IPS-20b (cell line): ENCODE data around the gene IL24.
"Not testable (repeated sequence)": the region's sequence is repeated elsewhere in the genome, so short reads cannot be mapped to it uniquely, and the experiment has no call there.

ENCODE experiments used
- H3K27ac ChIP-seq: one replicate; pipeline ENCODE4 v1.5.1; 2013; ENCODE audit warnings: low read length
- H3K27me3 ChIP-seq: 2 replicates; pipeline ENCODE4 v1.6.1; 2013; ENCODE audit warnings: mild to moderate bottlenecking, low read length, inconsistent platforms; ENCODE audit not compliant: insufficient read depth
- H3K36me3 ChIP-seq: 2 replicates; pipeline ENCODE4 v1.6.1; 2013; ENCODE audit warnings: low read depth, mild to moderate bottlenecking, inconsistent platforms, low read length, moderate library complexity; ENCODE audit not compliant: insufficient read depth
- H3K4me1 ChIP-seq: 2 replicates; pipeline ENCODE4 v1.6.1; 2013; ENCODE audit warnings: mild to moderate bottlenecking, control low read depth, inconsistent platforms, low read length, moderate library complexity; ENCODE audit not compliant: insufficient read depth
- H3K4me3 ChIP-seq: 2 replicates; pipeline ENCODE4 v1.5.1; 2013; ENCODE audit warnings: mild to moderate bottlenecking, low read length, inconsistent platforms
- H3K9ac ChIP-seq: 2 replicates; pipeline ENCODE4 v1.6.1; 2013; ENCODE audit warnings: low read depth, mild to moderate bottlenecking, inconsistent platforms, low read length, moderate library complexity
- H3K9me3 ChIP-seq: 2 replicates; pipeline ENCODE4 v1.6.1; 2013; ENCODE audit warnings: mild to moderate bottlenecking, low read depth, low read length, inconsistent platforms; ENCODE audit not compliant: insufficient read depth

Gene IL24

GRCh38 chr1:206897175-206897574 lies at the start of gene IL24:
Gene IL24 (plus strand): TSS chr1:206897443. CDS start chr1:206897833, 390 bp downstream.
- no peaks in the 10 kb centered on the region for H3K36me3 ChIP-seq
- no peaks in the 10 kb centered on the region for H3K9me3 ChIP-seq
- no peak within 1 kb of the TSS for H3K27ac ChIP-seq
- no peak within 1 kb of the TSS for H3K9ac ChIP-seq
- no peaks in the 10 kb centered on the region for H3K27me3 ChIP-seq
- no peak within 1 kb of the TSS for H3K4me3 ChIP-seq
- H3K4me1 ChIP-seq: no peaks in the 10 kb centered on the region; the same call in 1 of the 2 replicates

DNA sequence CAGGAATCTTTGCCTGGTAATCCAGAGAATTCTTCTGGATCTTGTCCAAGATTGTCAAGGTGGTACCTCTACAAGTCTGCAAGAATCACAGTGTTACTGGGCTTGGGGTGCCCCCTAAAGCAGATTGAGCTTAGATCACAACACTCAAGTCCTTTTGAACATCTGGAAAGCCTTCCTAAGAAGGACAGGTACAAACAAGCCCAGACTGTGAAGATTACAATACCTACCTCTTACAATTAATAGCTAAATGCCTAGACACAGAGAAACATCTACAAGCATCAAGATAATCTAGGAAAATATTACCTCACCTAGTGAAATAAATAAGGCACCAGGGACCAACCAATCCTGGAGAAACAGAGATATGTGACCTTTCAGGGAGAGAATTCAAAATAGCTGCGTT lies 49.3 kb upstream of the IL24 start:
- Histone ChIP-seq H3K9ac (no peak overlapping the region), H3K27me3 (no peaks in the 10 kb centered on the region), H3K27ac (no peak overlapping the region), H3K9me3 (no peaks in the 10 kb centered on the region; the same call in 1 of the 2 replicates), H3K4me3 (no peak overlapping the region), H3K4me1 (no peaks in the 10 kb centered on the region), H3K36me3 (no peaks in the 10 kb centered on the region)

- H3K9ac ChIP-seq: no peak overlapping the region
- H3K9me3 ChIP-seq: no peaks in the 10 kb centered on the region; the same call in 1 of the 2 replicates
- no peak overlapping the region for H3K4me3 ChIP-seq
- H3K27me3 ChIP-seq: no peaks in the 10 kb centered on the region
- no peaks in the 10 kb centered on the region for H3K36me3 ChIP-seq
- no peaks in the 10 kb centered on the region for H3K4me1 ChIP-seq
- H3K27ac ChIP-seq: no peak overlapping the region
Observed at GRCh38 chr1:206850401-206850800, 46.8 kb upstream of the IL24 start.

DNA sequence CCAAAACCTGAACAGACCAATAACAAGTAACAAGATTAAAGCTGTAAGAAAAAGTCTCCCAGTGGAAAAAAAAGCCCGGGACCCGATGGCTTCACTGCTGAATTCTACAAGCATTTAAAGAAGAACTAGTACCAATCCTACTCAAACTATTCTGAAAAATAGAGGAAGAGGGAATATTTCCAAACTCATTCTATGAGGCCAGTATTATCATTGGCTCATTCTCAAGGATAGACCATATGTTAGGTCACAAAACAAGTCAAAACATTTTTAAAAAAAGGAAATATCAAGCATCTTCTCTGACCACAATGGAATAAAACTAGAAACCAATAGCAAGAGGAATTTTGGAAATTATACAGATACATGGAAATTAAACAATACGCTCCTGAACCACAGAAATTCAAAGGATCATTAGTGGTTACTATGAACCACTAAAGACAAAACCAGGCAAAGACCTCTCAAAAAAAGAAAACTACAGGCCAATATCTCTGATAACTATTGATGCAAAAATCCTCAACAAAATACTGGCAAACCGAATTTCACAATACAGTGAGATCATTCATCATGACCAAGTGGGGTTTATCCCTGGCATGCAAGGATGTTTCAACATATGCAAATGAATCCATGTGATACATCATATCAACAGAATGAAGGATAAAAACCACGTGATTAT lies 45.8 kb upstream of the IL24 start:
- Histone ChIP-seq H3K4me3 (no peak overlapping the region), H3K9me3 (no peaks in the 10 kb centered on the region; the same call in 1 of the 2 replicates), H3K27me3 (no peaks in the 10 kb centered on the region)

DNA sequence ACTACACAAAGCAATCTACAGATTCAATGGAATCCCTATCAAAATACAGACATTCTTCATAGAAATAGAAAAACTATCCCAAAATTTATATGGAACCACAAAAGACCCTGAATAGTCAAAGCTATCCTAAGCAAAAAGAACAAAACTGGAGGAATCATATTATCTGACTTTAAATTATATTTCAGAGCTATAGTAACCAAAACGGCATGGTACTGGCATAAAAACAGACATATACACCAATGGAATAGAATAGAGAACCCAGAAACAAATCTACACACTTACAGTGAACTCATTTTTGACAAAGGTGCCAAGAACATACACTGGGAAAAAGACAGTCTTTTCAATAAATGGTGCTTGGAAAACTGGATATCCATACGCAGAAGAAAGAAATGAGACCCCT lies 44.6 kb upstream of the IL24 start:
- H3K27me3 ChIP-seq, H3K9me3 ChIP-seq, H3K4me1 ChIP-seq, H3K4me3 ChIP-seq, H3K36me3 ChIP-seq, H3K9ac ChIP-seq, H3K27ac ChIP-seq: not testable (repeated sequence)

More for the DNA sequence above, 45.8 kb upstream of the IL24 start:
- H3K36me3 ChIP-seq: no peaks in the 10 kb centered on the region
- H3K27ac ChIP-seq: no peak overlapping the region
- H3K9ac ChIP-seq: no peak overlapping the region
- H3K4me1 ChIP-seq: no peaks in the 10 kb centered on the region

GRCh38 chr1:206853696-206854095 lies 43.5 kb upstream of the IL24 start:
- H3K9me3 ChIP-seq, H3K9ac ChIP-seq, H3K27me3 ChIP-seq, H3K4me1 ChIP-seq, H3K36me3 ChIP-seq, H3K27ac ChIP-seq, H3K4me3 ChIP-seq: not testable (repeated sequence)

DNA sequence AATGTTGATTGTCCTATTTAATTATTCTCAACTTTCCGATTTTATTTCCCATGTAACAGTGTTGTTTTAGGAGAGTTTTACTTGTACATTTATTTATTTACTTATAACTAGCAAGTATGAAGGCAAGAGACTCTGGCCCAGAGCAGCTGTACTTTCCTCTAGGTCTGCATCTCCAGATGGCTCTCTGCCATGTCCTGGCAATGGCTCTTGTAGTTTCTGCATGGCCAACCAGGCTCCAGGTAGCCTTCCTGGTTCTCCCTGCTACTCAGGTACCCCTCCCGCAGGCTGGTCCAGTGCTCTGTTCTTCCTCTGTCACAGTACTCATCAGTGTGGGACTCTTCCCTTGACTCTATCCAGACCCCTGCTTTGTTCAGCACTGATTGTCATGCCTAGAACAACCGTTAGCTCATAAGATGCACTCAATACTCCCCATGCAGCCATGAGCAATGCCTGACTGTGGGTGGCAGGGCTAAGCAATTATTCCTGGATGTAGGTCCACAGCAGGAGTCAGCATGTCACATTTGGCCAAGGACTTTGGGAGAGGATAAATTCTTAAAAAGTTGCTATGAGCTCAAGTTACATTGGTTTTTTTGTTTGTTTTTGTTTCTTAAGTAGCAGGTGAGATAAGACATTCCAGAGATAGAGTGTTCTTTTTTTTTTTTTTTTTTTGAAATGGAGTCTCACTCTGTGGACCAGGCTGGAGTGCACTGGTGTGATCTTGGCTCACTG lies 42.7 kb upstream of the IL24 start:
- Histone ChIP-seq H3K4me3 (no peak overlapping the region), H3K27ac (no peak overlapping the region), H3K4me1 (no peaks in the 10 kb centered on the region), H3K9ac (no peak overlapping the region), H3K9me3 (no peaks in the 10 kb centered on the region; the same call in 1 of the 2 replicates), H3K27me3 (no peaks in the 10 kb centered on the region), H3K36me3 (no peaks in the 10 kb centered on the region)

DNA sequence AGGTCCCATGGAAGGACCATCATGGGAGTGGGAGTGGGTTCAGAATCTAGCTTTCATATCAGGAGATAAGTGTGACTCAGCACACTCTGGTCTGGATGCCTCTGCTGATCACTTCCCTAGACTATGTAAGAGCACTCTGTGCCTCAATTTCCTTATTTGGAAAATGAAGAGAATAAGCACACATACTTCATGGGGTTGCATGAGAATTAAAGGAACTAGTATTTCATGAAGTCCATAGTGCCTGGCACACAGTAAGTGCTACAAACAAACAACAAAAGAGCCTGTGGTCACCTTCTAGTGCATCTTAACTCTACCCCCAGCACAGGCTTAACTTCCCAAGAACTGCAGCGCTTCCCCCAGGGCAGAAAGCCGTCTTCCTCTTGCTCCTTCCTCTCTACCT lies 41.4 kb upstream of the IL24 start:
- Histone ChIP-seq H3K4me3 (no peak overlapping the region), H3K36me3 (no peaks in the 10 kb centered on the region), H3K9ac (no peak overlapping the region), H3K27ac (no peak overlapping the region), H3K4me1 (no peaks in the 10 kb centered on the region), H3K9me3 (no peaks in the 10 kb centered on the region; the same call in 1 of the 2 replicates), H3K27me3 (no peaks in the 10 kb centered on the region)

DNA sequence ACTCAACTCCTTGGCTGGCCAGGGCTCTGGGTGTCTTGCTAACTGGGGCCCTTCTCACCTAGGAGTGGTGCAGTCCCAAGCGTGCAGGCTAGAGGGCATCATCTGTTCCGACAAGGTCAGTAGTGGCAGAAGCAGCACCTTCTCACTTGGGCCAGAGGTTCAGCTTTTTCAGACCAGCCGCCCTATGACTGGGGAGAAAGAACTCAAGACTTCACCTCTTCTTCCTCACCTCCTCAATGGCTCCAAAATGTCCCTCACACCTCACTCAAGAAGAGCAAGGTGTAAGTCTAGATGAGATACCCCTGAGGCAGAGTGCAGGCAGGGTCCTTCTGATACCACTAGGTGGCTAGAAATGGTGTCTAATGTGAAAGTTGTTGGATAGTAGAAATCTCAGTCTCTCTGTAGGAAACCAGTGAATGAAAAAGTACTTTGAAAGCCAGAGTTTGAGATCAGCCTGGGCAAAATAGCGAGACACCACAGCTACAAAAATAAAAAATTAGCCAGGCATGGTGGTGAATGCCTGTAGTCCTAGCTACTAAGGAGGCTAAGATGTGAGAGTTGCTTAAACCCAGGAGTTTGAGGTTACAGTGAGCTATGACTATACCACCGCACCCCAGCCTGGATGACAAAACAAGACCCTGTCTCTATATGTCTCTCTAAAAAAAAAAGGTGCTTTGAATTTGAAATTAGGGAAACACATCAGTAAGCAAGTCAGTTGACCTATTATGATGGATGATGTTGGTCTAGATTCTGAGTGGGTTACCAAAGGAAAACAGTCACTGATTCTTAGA lies 40.4 kb upstream of the IL24 start:
- no peaks in the 10 kb centered on the region; the same call in 1 of the 2 replicates for H3K9me3 ChIP-seq
- H3K36me3 ChIP-seq: no peaks in the 10 kb centered on the region

GRCh38 chr1:206859082-206859521 lies 38.1 kb upstream of the IL24 start:
- Histone ChIP-seq H3K27me3 (no peaks in the 10 kb centered on the region), H3K9me3 (no peaks in the 10 kb centered on the region), H3K4me1 (no peaks in the 10 kb centered on the region), H3K36me3 (no peaks in the 10 kb centered on the region), H3K27ac (no peak overlapping the region), H3K9ac (no peak overlapping the region), H3K4me3 (no peak overlapping the region)

More for the DNA sequence above, 40.4 kb upstream of the IL24 start:
- no peak overlapping the region for H3K27ac ChIP-seq
- no peaks in the 10 kb centered on the region for H3K27me3 ChIP-seq
- H3K4me1 ChIP-seq: no peaks in the 10 kb centered on the region
- H3K4me3 ChIP-seq: no peak overlapping the region
- no peak overlapping the region for H3K9ac ChIP-seq

DNA sequence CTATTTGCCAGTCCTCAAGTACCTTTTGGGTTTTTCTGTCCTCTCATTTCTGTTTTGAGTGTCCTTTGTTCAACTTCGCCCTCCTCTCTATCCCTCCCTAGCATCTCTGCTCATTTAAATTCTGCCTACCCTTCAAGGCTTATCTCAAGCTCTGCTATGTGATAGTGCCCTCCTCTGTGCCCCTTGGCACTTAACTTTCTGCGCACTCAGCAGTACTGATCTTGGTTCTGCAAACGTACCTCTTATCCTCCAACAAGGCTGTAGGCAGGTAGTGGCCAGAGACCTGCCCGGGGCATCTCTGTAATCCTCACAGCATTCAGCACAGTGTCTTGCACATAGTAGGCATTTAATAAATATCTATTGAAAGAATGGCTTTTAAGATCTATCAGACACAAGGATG lies 37.1 kb upstream of the IL24 start:
- Histone ChIP-seq H3K27me3 (no peaks in the 10 kb centered on the region), H3K36me3 (no peaks in the 10 kb centered on the region), H3K27ac (no peak overlapping the region), H3K9me3 (no peaks in the 10 kb centered on the region), H3K9ac (no peak overlapping the region), H3K4me3 (no peak overlapping the region), H3K4me1 (no peaks in the 10 kb centered on the region)
